Measurements from ENCODE around the gene KLRF1.

GRCh38 chr12:9784816-9785215 lies 42.5 kb upstream of the KLRF1 start:
- TF ChIP-seq BHLHE40 (IDR thresholded peaks at IDR 0.05; ENCODE audit: borderline replicate concordance) (no peak), NFRKB (IDR thresholded peaks at IDR 0.05) (no peak), SP1 (IDR thresholded peaks at IDR 0.05) (no peak), PKNOX1 (IDR thresholded peaks at IDR 0.05) (no peak), ZNF384 (IDR thresholded peaks at IDR 0.05) (no peak), SUZ12 (IDR thresholded peaks at IDR 0.05) (no peak), LEF1 (IDR thresholded peaks at IDR 0.05; ENCODE audit: borderline replicate concordance) (no peak), FOXM1 (IDR thresholded peaks at IDR 0.05; ENCODE audit: borderline replicate concordance) (no peak), ARNT (IDR thresholded peaks at IDR 0.05) (no peak), ELF4 (IDR thresholded peaks at IDR 0.05) (no peak), TARDBP (IDR thresholded peaks at IDR 0.05) (no peak), CTBP1 (IDR thresholded peaks at IDR 0.05; ENCODE audit: borderline replicate concordance) (no peak)

Measured in HEK293T (cell line).